Body of pancreas (tissue), 4 donors: ENCODE results near the gene MAMSTR. TPM values are rescaled to one million over a fixed set of nuclear protein-coding genes. Genes with fewer than 3 reads are reported as not detected.
A peak's percentile ranks its signal among the peaks of the same experiment; 100 is the strongest.

ENCODE experiments used
- ATAC-seq: fragments of 150-250 bp; one replicate; pipeline ENCODE4 v1.9.1; 2016
- DNase-seq, 4 donors: peaks; one replicate each; pipeline ENCODE4 v3.0.0-alpha.2; 2019
- H3K27ac ChIP-seq, 4 donors: fragments of 200-600 bp; sonication (generic); 1 replicate in 3 of 4; 2 replicates in 1 of 4; pipeline versions ENCODE4 v1.5.1 to v1.6.1; 2016 to 2019; ENCODE audit warnings: mild to moderate bottlenecking in 1 of 4, mixed read lengths in 1 of 4, moderate library complexity in 1 of 4
- H3K27me3 ChIP-seq, 2 donors: fragments of 200-600 bp; sonication (generic); one replicate each; pipeline ENCODE4 v1.6.0; 2016; ENCODE audit warnings: mild to moderate bottlenecking in 1 of 2
- H3K36me3 ChIP-seq, 2 donors: fragments of 200-600 bp; sonication (generic); replicated peaks in 1 of 2; 2 replicates each; pipeline ENCODE4 v1.5.1; 2016; ENCODE audit warnings: low read depth in 2 of 2; ENCODE audit not compliant: insufficient read depth in 1 of 2
- H3K4me1 ChIP-seq: fragments of 200-600 bp; sonication (generic); one replicate; pipeline ENCODE4 v1.6.0; 2016
- H3K4me3 ChIP-seq, 2 donors: fragments of 200-600 bp; sonication (generic); 1 replicate in 1 of 2; 2 replicates in 1 of 2; pipeline ENCODE4 v1.5.1; 2016 to 2019
- H3K9me3 ChIP-seq, 3 donors: fragments of 200-600 bp; sonication (generic); 1 replicate in 2 of 3; 2 replicates in 1 of 3; pipeline ENCODE4 v1.5.1; 2016
- POLR2A ChIP-seq, 3 donors: fragments of 450-650 bp; IDR thresholded peaks; one replicate each; pipeline ENCODE4 v1.6.1; 2016; ENCODE audit warnings: antibody characterized with exemption in 3 of 3, mild to moderate bottlenecking in 2 of 3
- WGBS, 2 donors: methylation state at CpG; one replicate each; pipeline ENCODE4 v1.1.5; 2017; 5-methylcytosine and 5-hydroxymethylcytosine counted together
- intact Hi-C: fragments of 100-400 bp; cut with DNase I; formaldehyde crosslinking; loops from one replicate; pipeline ENCODE4 v1.15.1; 2023
- total RNA-seq, 2 donors: library from RNA; depleted of rRNA; stranded (reverse); fragments of >200 nt; gene quantifications; one replicate each; pipeline ENCODE4 v1.1.0, GENCODE V29; 2016
- TF ChIP-seq, protein P1 (sequence below), 7 experiments: fragments of 450-650 bp in 4 of 7; fragments of 200-600 bp in 3 of 7; sonication (generic) in 3 of 7; IDR thresholded peaks; one replicate each; pipeline ENCODE4 v1.5.1; 2016 to 2019; ENCODE audit warnings: antibody characterized with exemption in 7 of 7

The MAMSTR gene
- total RNA-seq, 2 donors from 2014 or later: 0.26 to 7.3 TPM

DNA sequence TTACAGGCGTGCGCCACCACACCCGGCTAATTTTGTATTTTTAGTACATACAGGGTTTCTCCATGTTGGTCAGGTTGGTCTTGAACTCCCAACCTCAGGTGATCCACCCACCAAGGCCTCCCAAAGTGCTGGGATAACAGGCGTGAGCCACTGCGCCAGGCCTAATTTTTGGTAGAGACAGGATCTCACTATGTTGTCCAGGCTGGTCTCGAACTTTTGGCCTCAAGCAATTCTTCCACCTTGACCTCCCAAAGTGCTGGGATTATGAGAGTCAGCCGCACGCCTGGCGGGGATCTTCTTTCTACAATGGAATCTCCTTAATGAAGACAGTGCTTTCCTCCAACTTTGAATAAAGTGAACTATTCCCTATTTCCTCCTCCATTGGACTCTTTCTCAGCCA, 15.1 kb upstream of the MAMSTR start:
- Histone ChIP-seq H3K9me3 (no peaks in the 10 kb centered on the region), H3K36me3 (no peaks in the 10 kb centered on the region), H3K4me1 (peaks cover 29% of the 10 kb centered on the region), H3K27me3 (no peaks in the 10 kb centered on the region), H3K27ac (no peak overlapping the region), H3K4me3 (no peak overlapping the region)
- WGBS, 2 donors: 92 to 93% methylated on average over 7 to 9 of the region's 9 CpGs
- ATAC-seq (no peak), DNase-seq (no peak)
- TF ChIP-seq, protein P1, sequence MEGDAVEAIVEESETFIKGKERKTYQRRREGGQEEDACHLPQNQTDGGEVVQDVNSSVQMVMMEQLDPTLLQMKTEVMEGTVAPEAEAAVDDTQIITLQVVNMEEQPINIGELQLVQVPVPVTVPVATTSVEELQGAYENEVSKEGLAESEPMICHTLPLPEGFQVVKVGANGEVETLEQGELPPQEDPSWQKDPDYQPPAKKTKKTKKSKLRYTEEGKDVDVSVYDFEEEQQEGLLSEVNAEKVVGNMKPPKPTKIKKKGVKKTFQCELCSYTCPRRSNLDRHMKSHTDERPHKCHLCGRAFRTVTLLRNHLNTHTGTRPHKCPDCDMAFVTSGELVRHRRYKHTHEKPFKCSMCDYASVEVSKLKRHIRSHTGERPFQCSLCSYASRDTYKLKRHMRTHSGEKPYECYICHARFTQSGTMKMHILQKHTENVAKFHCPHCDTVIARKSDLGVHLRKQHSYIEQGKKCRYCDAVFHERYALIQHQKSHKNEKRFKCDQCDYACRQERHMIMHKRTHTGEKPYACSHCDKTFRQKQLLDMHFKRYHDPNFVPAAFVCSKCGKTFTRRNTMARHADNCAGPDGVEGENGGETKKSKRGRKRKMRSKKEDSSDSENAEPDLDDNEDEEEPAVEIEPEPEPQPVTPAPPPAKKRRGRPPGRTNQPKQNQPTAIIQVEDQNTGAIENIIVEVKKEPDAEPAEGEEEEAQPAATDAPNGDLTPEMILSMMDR (IDR thresholded peaks at IDR 0.05): no peak
- no peak for TF ChIP-seq POLR2A (IDR thresholded peaks at IDR 0.05)
- intact Hi-C loops: no loop called here

DNA sequence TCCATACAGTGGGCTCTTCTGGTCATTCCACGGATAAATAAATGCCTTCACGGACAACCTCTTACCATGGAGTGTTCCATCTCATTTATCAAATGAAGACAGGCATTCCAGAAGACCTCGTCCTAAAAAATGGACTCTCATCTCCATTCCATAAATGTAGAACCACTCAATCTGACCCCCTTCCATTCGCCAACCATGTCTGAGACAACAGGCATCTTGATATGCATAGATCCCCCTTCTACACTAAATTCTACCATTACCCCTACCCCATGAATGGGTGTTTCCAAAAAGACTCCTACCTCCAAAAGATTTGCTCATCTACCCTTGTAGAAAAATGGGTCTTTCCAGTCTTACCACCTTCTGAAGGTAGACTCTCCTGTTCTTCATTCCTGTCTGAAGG, 11.9 kb upstream of the MAMSTR start:
- no peak overlapping the region for H3K27ac ChIP-seq
- DNase-seq: no peak
- peaks cover under 1% of the 10 kb centered on the region for H3K4me1 ChIP-seq
- no peaks in the 10 kb centered on the region for H3K9me3 ChIP-seq
- no peak overlapping the region for H3K4me3 ChIP-seq
- TF ChIP-seq, protein P1 (IDR thresholded peaks at IDR 0.05): no peak
- TF ChIP-seq POLR2A (IDR thresholded peaks at IDR 0.05): no peak
- H3K36me3 ChIP-seq: no peaks in the 10 kb centered on the region
- intact Hi-C loops: no loop called here
- ATAC-seq: no peak
- H3K27me3 ChIP-seq: no peaks in the 10 kb centered on the region
- WGBS, 2 donors: 84 to 88% methylated on average over 4 of the region's 4 CpGs

- DNase-seq (no peak), ATAC-seq (peak; percentile 36)
- Histone ChIP-seq H3K4me3 (no peak overlapping the region), H3K36me3 (no peaks in the 10 kb centered on the region), H3K27me3 (no peaks in the 10 kb centered on the region), H3K4me1 (peaks cover 12% of the 10 kb centered on the region), H3K9me3 (no peaks in the 10 kb centered on the region), H3K27ac (peak overlapping the region in 1 of 4 donors; percentile 26)
- intact Hi-C loops: no loop called here
- 67 to 74% methylated on average over 14 to 72 of the region's 77 CpGs for WGBS, 2 donors
- TF ChIP-seq, protein P1 (IDR thresholded peaks at IDR 0.05): no peak
- no peak for TF ChIP-seq POLR2A (IDR thresholded peaks at IDR 0.05)
Observed at GRCh38 chr19:48728911-48729664, 9.6 kb upstream of the MAMSTR start.

- no peak for ATAC-seq
- no peak overlapping the region for H3K4me3 ChIP-seq
- 67 to 81% methylated on average over 2 of the region's 2 CpGs for WGBS, 2 donors
- intact Hi-C loops: no loop called here
- H3K9me3 ChIP-seq: no peaks in the 10 kb centered on the region
- H3K4me1 ChIP-seq: peaks cover 12% of the 10 kb centered on the region
- no peaks in the 10 kb centered on the region for H3K36me3 ChIP-seq
- no peaks in the 10 kb centered on the region for H3K27me3 ChIP-seq
- TF ChIP-seq POLR2A (IDR thresholded peaks at IDR 0.05): no peak
- TF ChIP-seq, protein P1 (IDR thresholded peaks at IDR 0.05): no peak
- no peak for DNase-seq
- peak overlapping the region in 1 of 4 donors; percentile 9 for H3K27ac ChIP-seq
Observed at GRCh38 chr19:48726556-48726955, 7.0 kb upstream of the MAMSTR start.
